Astrocyte of the hippocampus (primary cell): Measurements from ENCODE around the gene FBXL13.
A peak's percentile ranks its signal among the peaks of the same experiment; 100 is the strongest.

Experiments
- DNase-seq: peaks from one replicate; pipeline ENCODE4 v3.0.0; 2011; ENCODE audit warnings: low read depth, low spot score

Gene FBXL13

DNA sequence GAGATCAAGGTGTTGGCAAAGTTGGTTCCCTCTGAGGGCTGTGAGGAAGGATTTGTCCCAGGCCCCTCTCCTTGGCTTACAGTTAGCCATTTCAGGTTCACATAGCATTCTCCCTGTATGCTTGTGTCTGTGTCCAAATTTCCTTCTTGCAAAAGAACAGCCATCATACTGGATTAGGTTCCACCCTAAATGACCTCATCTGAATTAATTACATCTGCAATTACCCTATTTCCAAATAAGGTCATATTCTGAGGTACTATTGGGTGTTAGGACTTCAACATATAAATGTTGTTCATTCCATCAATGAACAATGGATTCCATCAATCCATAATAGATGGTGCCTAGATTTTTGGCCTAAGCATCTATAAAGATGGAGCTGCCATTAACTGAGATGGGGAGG lies 178.0 kb downstream of the FBXL13 start:
- DNase-seq = no peak

DNA sequence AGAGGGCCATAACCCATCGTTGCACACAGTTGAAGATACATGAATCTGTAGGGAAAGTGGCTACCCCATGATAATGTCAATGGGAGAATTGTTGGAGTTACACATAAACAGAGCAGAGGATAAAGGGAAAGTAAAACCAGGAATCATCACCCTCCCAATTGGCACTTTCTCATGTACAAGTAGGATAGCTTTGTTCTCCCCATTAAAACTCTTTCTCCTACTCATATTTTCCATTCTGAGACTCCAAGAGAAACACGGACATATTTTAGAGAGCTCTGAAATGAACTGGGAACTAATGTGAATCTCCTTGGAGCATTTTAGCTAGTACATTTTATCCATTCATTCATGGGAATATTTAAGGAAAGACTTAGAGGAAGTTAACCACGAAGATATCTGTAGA lies 179.0 kb downstream of the FBXL13 start:
- DNase-seq = peak; percentile 45

DNA sequence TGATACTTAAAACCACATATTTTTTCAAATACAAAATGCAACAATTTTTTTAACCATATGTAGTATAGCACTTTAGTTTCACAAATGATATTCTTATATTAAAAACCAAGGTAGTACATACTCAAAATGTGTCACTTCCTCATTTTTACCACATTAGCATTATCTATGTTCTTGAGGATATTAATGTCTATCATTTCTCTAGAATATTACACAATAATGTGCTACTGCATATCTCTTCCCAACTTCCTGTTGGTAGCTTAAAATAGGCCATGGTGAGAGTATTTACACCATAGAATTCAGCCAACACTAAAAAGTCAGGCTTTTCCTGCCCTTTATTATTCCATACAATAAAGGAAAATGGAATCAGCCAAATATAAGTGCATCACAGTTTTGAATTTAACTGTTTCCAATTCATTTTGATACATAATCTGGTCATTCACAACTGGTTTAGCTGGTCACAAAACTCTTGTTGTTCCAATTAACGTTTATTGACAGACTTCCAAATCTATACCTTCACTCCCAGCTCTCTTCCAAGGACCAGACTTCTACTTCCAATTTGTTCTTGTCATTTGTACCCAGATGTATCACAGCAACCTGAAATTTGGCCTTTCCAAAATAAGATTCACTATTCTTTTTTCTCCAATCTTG lies 181.8 kb downstream of the FBXL13 start:
- no peak for DNase-seq

DNA sequence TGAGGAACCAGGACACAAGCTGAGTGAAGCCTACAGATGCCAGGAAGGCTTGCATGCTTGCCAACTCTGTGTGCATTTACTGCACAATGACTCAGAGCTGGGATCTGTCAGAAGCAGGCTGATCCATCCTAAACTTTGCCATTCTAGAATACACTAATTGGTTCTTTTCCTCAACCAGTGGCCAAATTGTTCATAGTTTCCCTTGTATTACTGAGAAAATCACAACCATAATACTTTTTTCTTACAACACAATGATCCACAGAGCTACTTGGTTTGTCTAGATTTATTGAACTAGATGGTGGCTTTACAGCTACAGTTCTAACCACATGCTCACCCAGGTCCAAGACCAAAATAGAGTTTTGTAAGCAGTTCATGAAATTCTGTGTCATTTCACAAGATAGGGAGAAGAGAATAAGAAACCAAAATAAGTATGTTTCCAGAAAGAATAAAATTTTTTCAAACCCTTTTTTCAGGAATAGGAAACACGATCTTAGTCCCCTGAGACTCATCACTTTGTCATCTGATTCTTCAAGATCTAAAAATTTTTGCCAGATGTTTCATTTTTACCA lies 182.8 kb downstream of the FBXL13 start:
- DNase-seq = peak; percentile 94

DNA sequence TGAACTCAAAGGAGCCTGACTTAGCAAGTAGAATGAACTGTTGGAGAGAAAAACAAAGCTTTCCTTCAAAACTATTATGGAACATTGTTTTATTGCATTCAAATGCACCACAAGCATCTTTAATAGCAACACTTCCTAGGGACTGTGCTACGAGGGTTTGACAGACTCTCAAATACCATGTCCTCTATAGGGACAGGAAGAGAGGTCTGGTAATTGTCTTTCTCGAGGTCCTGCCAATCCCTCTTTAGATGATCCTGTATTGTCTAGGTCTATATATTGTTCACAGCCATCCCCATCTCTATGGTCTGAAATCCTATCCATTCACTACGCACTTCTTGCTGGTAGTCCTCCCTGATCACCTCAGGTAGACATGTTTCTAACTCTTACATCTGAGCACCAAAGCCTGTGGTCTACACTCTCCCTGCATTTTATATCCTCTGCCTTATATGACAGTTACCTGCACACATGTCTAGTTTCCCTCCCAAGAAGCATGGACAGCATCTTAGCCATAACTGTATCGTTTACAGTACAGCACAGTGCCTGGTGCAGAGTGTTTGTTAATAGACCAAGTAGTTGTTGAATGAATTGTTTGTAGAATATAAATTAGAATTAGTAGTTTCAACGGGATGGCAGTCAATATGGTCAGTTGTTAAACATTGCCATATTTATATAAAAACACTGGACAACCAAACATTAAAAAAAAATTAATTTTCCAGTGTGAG lies 183.5 kb downstream of the FBXL13 start:
- no peak for DNase-seq

DNA sequence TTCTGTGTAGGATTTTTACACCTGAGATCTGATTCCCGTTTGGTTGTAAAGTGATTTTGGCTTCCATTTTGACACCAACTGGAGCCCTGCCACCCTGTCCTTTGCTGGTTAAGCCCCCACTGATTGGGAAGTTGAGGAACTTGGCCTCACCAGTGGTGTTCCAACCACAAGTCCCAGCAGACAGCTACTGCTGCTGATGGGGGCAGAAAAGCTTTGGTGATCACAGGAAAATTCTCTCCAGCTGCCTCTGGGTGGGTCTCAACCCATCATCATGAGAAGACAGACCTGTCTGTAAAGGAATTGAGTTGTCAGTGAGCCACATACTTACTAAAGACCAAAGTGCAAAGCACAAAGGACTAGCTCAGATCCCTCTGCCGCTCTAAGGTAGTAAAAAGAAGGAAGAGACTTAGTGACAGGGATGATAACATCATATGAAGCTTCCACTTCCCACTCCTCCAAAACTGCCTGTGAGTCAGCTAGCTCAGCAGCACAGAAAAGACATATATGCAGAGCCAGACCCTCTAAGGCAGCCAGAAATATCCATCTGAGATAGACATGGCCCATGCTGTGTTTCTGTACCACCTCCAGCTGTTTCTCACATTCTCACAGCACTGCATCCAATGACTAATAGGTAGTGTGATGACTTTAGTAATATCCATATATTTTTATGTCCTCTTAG lies 184.2 kb downstream of the FBXL13 start:
- peak; percentile 49 for DNase-seq

DNA sequence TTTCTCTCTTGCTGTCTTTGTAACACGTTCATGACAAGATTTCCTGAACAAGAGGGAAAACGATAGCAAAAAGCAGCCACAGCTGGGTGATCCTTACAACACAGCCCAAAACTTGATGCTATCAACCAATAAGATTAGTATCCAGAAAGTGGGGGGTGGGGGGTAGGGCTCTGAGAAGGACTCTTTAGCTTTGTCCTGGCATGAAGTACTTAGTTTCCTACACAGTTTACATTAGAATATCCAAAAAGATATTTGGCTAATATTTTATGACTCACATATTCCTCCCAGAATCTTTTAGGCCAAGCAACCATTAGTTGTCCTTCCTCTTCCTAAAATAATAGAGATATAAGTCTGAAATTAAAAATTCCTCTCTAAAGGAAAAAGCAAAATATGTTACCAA lies 184.7 kb downstream of the FBXL13 start:
- no peak for DNase-seq

DNA sequence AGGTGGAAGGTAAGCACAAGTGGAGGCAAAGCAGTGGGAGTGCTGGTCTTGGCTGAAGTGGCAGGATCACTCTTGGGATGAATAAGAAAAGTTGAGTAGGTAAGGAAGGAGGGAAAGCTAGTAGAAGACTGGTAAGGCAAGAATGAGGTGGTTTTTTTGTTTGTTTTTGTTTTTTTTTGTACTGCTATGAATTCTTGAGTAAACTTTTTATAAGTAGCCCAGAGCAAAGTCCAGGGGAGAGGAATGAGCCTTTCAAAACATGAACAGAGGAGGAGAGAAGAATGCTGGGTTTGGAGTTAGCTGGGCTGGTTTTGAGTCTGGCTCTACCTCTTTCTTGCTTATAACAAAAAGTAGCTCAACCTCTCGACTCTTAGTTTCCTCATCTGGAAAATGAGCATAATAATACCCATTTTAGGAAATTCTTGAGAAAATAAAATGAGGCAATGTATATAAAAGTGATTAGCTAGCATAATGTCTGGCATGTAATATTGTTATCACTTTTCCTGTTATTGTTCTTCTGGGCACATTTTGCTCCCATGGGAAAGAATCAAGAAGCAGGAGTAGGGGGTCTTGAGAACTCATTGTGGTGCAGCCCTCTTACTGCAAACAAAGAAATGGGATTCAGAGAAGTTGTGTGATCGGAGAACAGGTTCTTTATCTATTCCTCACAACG lies 185.9 kb downstream of the FBXL13 start:
- no peak for DNase-seq

DNA sequence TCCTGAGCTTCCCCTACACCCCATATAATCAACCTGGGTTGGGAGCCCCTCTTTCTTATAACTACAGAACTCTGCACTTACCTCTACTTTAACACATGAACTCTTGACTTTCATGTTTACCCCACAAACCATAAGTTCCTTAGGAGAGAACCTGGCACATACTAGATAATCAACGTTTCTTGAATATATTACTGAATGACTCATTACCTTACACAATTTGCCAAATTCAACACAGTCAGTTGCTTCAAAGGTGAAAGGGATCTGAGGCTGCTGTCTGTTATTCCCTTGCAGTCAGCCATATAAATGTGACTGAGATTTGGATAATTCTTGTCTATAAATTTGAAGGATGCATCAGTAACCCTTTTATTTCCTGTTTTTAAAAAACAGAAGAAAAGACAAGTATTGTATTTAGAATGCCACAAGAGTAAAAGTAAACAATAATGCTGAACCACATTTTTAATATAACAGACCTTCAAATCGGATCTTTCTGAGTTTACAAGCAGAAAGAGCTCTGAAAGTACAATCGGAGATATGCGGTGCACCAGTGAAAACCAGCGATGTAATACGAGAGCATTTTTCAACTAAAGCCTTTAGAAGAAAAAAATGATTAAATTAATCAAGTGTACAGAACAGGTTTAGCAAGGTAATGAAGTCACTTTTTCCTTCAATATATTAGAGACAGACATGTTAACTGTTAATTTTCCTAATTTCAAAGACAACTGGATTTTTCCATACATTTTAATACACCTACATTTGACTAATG lies 191.3 kb downstream of the FBXL13 start:
- peak; percentile 72 for DNase-seq

DNA sequence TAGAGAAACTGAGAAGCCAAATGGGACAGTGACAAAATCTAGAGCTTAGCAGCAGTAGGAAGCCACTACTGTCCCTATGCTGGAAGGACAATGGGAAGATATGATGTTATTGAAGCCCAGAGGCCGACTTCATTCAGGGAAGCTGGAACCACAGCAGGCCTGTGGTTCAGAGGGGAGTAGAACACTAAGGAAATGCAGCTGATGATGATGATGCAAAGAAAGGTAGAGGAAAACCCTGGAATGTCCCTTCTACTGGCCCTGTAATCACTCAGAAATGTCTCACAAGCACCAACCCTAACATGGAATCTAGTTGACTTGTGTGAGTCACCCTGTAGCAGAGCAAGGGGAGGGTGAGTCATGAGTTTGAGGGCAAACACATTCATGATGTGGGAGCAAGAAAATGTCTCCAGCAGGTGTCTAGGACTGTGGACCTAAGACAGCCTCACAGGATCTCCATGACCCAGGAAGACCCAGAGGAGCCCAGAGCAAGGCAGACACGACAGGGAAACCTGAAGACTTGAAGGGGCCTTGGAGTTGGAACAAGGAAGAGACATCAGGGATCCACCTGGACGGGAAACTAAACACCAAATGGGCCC lies 198.8 kb downstream of the FBXL13 start:
- DNase-seq = peak; percentile 97

DNA sequence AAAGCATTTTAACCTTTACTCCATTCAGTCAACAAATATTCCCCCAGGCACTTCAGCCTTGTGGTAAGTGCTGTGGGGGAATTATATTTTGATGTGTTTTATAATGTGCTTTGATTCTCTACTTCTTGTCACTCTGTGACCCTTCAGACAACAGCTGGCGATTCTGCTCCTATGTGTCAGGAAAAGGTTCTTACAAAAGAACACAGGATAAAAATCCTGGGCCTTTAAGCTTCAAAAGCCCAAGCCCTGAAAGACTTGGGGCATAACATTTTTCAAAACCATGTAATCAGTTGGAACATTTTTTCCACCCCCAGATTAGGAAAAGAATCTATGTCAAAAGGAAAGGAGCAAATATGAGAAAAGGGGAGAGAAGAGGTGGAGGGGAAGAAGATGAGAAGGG lies 199.6 kb downstream of the FBXL13 start:
- DNase-seq = no peak

DNA sequence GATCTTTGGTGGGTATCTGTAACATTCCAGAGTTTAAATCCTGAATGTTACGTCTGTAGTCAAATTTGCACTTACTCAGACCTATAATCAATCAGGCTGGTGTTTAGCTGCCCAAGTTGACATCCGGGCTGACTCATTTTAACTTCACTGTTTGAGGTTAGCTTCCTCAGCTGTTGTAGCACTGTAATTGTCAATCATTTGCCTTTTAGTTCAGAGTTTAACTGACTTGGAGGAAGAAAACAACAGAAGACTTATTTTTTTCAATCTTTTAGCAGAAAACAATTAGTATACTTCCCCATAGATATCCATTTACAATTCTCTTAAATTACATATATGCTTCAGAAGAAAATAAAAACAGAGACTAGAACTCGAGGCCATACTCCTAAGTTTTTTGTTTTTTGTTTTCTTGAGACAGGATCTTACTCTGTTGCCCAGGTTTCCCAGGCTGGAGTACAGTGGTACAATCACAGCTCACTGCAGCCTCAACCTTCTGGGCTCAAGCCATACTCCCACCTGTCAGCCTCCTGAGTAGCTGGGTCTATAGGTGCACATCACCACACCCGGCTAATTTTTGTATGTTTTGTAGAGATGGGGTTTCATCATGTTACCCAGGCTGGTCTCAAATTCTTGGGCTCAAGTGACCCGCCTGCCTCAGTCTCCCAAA lies 200.3 kb downstream of the FBXL13 start:
- DNase-seq = peak; percentile 90

DNA sequence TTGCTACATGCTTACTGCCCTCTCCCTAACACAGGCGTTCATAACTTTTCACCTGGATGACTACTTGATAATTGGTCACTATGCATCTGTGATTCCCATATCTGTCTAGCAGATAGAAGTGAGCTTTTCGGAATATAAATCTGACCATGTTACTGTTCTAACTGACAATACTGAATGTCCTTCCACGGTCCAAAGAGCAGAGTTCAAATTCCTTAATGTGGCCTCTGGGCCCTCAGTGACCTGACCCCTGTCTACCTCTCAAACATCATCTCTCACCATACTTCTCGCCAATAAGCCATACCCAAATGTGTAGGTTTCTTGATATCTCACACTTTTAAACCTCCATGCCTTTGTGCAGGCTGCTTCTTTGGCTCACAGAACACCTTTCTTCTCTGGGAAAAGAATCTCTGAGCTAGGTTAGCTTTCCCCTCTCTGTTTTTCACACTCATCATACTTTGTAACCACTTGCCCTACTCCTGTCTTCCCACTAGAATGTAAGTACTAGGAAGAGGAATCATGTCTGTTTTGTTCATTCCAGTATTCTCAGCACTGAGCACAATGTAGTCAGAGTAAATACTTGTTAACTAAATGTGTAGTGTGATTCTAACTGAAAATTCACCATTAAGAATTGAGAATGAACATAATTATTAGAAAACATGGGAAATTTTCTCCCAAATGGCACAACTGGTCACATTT lies 201.0 kb downstream of the FBXL13 start:
- no peak for DNase-seq

DNA sequence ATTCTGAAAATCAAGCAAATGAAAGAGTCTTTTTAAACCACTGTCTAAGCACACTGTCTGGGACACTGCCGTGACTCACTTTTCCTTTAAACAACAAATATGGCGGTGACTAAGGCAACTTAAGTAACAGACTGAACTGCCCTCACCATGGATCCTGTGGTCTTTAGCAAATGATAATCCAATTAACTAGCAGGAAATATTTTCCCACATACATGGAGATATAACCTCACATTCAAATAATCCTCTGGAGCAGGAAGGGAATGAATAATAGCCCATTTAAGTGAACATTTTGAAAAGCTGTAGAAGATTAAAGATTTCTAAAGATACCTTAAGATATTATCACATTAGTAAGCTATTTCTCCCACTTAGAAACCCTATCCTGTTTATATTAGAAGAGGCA lies 202.1 kb downstream of the FBXL13 start:
- DNase-seq = peak; percentile 93

DNA sequence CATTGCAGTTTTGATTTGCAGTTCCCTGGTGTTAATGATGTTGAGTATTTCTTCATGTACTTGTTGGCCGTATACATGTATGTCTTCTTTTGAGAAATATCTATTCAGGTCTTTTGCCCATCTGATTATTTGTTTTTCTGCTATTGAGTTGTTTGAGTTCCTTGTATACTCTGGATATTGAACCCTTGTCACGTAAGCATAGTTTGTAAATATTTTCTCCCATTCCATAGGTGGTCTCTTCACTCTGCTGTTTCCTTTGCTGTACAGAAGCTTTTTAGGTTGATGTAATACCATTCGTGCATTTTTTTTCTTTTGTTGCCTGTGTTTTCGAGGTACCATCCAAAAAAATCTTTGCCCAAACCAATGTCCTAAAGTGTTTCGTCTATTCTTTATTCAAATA lies 205.4 kb downstream of the FBXL13 start:
- no peak for DNase-seq

DNA sequence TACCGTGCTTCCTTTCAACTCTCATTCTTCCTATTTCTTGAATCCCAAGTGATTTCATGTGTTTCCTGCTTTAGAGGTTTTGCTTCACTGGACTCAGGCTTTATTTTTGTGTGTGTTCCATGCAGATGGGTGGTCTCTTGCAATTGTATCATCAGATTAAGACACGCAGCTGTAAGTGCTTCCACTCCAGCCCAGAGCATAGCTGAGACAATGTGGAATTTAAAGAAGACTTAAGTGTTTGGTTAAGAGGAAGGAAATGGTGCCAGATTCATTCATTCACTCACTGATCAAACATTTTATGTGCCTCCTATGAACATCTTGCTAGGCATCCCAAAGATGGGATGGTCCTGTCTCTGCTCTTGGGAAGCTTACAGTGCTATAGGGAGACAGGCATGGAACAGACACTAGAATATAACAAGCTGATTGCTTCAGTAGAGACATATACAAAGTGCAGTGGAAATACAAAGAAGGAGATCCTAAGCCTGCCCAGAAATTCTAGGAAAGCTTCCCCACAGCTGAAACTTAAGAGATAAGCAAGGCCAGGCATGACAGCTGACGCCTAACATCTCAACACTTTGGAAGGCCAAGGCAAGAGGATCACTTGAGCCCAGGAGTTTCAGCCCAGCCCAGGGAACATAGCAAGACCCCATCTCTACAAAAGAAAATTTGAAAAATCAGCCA lies 207.9 kb downstream of the FBXL13 start:
- DNase-seq = no peak

DNA sequence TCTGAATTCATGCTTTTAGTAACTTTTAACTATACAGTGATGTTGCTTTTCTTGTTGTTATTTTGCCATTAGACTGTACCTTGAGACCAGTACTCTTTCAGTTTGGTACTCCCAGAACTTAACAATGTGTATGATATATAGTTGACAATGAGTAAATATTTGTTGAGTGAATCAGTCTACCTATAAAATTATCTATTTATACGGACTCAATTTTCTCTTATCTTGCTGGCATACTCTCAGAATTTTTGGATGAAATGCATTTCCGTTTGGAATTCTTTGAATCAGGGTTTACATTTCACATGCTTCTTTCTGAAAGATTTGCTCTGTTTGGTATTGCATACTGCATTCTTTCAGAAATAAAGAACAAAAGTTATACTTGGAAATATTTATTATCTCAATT lies 209.6 kb downstream of the FBXL13 start:
- no peak for DNase-seq

DNA sequence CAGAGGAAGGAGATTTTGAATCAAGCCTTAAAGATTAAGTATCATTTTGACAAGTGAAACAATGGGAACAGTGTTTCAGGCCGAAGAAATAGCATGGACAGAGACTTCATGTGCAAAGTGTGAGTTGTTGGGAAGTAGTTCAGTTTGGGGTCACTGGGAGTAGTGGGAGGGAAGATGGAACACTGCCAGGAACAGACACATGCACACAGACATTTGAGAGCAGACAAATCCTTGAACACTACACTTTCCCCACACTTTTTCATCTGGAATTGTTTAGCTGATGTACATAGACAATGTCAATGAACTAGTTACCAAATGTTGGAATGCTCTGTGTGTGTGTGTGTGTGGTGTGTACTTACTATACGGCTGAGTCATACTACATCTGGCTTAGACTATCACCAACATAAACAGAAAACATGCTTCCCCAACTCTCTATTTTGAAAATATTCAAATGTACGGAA lies 214.2 kb downstream of the FBXL13 start:
- DNase-seq = peak; percentile 49

DNA sequence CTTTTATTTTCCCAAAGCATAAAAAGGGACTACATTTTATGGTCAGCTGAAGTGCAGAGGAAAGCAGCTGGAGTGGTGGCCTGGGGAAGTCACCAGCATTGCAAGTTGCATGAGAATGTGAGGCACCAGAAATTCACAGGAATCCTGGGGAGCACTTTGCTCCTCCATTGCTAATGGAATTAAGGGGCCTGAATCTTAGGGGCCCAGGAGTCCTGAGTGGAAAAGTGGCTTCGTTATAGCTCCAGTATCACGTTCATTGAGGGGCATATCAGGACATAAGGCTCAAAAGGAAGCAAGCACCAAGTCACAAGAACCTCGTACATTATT lies 214.8 kb downstream of the FBXL13 start:
- DNase-seq = no peak
